WTC11 (cell line): ENCODE measurements around the gene KLHL18. TPM values are rescaled to one million over a fixed set of nuclear protein-coding genes. Genes with fewer than 3 reads are reported as not detected.

Experiments
- ATAC-seq: fragments of 200-7000 bp; cut with Tn5 transposase; 2 replicates; pipeline ENCODE4 v1.10.0; 2021; ENCODE audit warnings: mild to moderate bottlenecking, moderate library complexity
- CTCF ChIA-PET: fragments of 300-600 bp; sonication (Branson Sonifier 250); formaldehyde crosslinking; loops from one replicate; lab custom pipeline; 2021; ENCODE audit warnings: antibody characterized with exemption; lab: Charles Lee
- POLR2A ChIA-PET: fragments of 350-600 bp; sonication (Branson Sonifier 250); formaldehyde crosslinking; loops from one replicate; lab custom pipeline; 2021; ENCODE audit warnings: antibody characterized with exemption; lab: Charles Lee
- DNase-seq: peaks from one replicate; pipeline ENCODE4 v3.0.0; 2021; ENCODE audit warnings: low spot score
- H3K27ac Mint-ChIP-seq: 2 replicates; pipeline ENCODE4 v1.8.0; 2021; ENCODE audit warnings: mixed read lengths
- H3K27me3 Mint-ChIP-seq: 2 replicates; pipeline ENCODE4 v1.8.0; 2021; ENCODE audit warnings: low read depth, mild to moderate bottlenecking, moderate library complexity, mixed read lengths
- H3K36me3 Mint-ChIP-seq: 2 replicates; pipeline ENCODE4 v1.8.0; 2021; ENCODE audit warnings: mixed read lengths
- H3K4me1 Mint-ChIP-seq: 2 replicates; pipeline ENCODE4 v1.8.0; 2022; ENCODE audit warnings: mixed read lengths
- H3K4me3 Mint-ChIP-seq: 2 replicates; pipeline ENCODE4 v1.8.0; 2021; ENCODE audit warnings: mild to moderate bottlenecking, moderate library complexity, mixed read lengths
- H3K9me3 Mint-ChIP-seq: 2 replicates; pipeline ENCODE4 v1.8.0; 2021; ENCODE audit warnings: mixed read lengths
- ATF1 ChIP-seq: sonication (generic); formaldehyde crosslinking; IDR thresholded peaks from 2 replicates; pipeline ENCODE4 v1.8.1; 2023; ENCODE audit warnings: mild to moderate bottlenecking, moderate library complexity, missing genetic modification reagents
- ATF2 ChIP-seq: sonication (generic); formaldehyde crosslinking; IDR thresholded peaks from 2 replicates; pipeline ENCODE4 v1.8.1; 2022; ENCODE audit warnings: low read depth, missing genetic modification reagents, borderline replicate concordance
- ATF3 ChIP-seq: sonication (generic); formaldehyde crosslinking; conservative IDR thresholded peaks from 2 replicates; pipeline ENCODE4 v1.8.1; 2022; ENCODE audit warnings: mild to moderate bottlenecking, missing genetic modification reagents
- ATF6 ChIP-seq: sonication (generic); formaldehyde crosslinking; IDR thresholded peaks from 2 replicates; pipeline ENCODE4 v1.8.1; 2023; ENCODE audit warnings: mild to moderate bottlenecking, missing genetic modification reagents
- E2F1 ChIP-seq: sonication (generic); formaldehyde crosslinking; IDR thresholded peaks from 2 replicates; pipeline ENCODE4 v1.8.0; 2022; ENCODE audit warnings: mild to moderate bottlenecking, missing genetic modification reagents
- E2F5 ChIP-seq: sonication (generic); formaldehyde crosslinking; IDR thresholded peaks from 2 replicates; pipeline ENCODE4 v1.8.1; 2022; ENCODE audit warnings: mild to moderate bottlenecking, moderate library complexity, missing genetic modification reagents
- EMX1 ChIP-seq: fragments of 250-450 bp; sonication (Bioruptor Pico); IDR thresholded peaks from 2 replicates; pipeline ENCODE4 v1.8.0; 2021; ENCODE audit warnings: mild to moderate bottlenecking
- HMGA2 ChIP-seq: fragments of 250-450 bp; sonication (Bioruptor Pico); IDR thresholded peaks from 2 replicates; pipeline ENCODE4 v1.4.0; 2021; ENCODE audit warnings: mild to moderate bottlenecking, moderate library complexity
- JAZF1 ChIP-seq: fragments of 250-450 bp; sonication (Bioruptor Pico); IDR thresholded peaks from 2 replicates; pipeline ENCODE4 v1.9.0; 2021; ENCODE audit warnings: moderate library complexity, mild to moderate bottlenecking, inconsistent platforms
- MLX ChIP-seq: sonication (generic); formaldehyde crosslinking; IDR thresholded peaks from 2 replicates; pipeline ENCODE4 v1.8.1; 2023; ENCODE audit warnings: mild to moderate bottlenecking, missing genetic modification reagents, moderate library complexity
- MXD4 ChIP-seq: fragments of 250-450 bp; sonication (Bioruptor Pico); IDR thresholded peaks from 2 replicates; pipeline ENCODE4 v1.8.0; 2021; ENCODE audit warnings: mild to moderate bottlenecking, moderate library complexity, borderline replicate concordance
- NR1H2 ChIP-seq: sonication (generic); formaldehyde crosslinking; IDR thresholded peaks from 2 replicates; pipeline ENCODE4 v1.9.0; 2021; ENCODE audit warnings: mild to moderate bottlenecking, moderate library complexity, missing genetic modification reagents
- RORB ChIP-seq: fragments of 250-450 bp; sonication (Bioruptor Pico); IDR thresholded peaks from 2 replicates; pipeline ENCODE4 v1.9.0; 2021; ENCODE audit warnings: mild to moderate bottlenecking
- SMAD4 ChIP-seq: sonication (generic); formaldehyde crosslinking; IDR thresholded peaks from 2 replicates; pipeline ENCODE4 v1.8.0; 2022; ENCODE audit warnings: mild to moderate bottlenecking, missing genetic modification reagents
- USF1 ChIP-seq: sonication (generic); formaldehyde crosslinking; IDR thresholded peaks from 2 replicates; pipeline ENCODE4 v1.8.0; 2022; ENCODE audit warnings: mild to moderate bottlenecking, missing genetic modification reagents
- ZMAT4 ChIP-seq: fragments of 250-450 bp; sonication (Bioruptor Pico); IDR thresholded peaks from 2 replicates; pipeline ENCODE4 v1.9.0; 2021; ENCODE audit warnings: mild to moderate bottlenecking
- ZNF219 ChIP-seq: sonication (generic); formaldehyde crosslinking; IDR thresholded peaks from 2 replicates; pipeline ENCODE4 v1.8.0; 2023; ENCODE audit warnings: missing genetic modification reagents, mild to moderate bottlenecking, borderline replicate concordance
- ZNF281 ChIP-seq: sonication (generic); formaldehyde crosslinking; IDR thresholded peaks from 2 replicates; pipeline ENCODE4 v1.8.0; 2023; ENCODE audit warnings: mild to moderate bottlenecking, missing genetic modification reagents
- ZNF532 ChIP-seq: fragments of 250-450 bp; sonication (Bioruptor Pico); IDR thresholded peaks from 2 replicates; pipeline ENCODE4 v1.9.0; 2021; ENCODE audit warnings: mild to moderate bottlenecking, borderline replicate concordance
- total RNA-seq: library from RNA; stranded (reverse); gene quantifications from 3 replicates; pipeline ENCODE4 v1.2.3, GENCODE V29; 2021

The KLHL18 gene
- total RNA-seq, 1 experiment from 2014 or later = 28.4 TPM

GRCh38 chr3:47274652-47275051, 8.1 kb upstream of the KLHL18 start (continued):
- TF ChIP-seq ATF2 (no peak), MXD4 (CRISPR knock-in tag) (no peak), EMX1 (no peak), ZMAT4 (CRISPR knock-in tag) (no peak)

GRCh38 chr3:47276558-47276957, 6.2 kb upstream of the KLHL18 start:
- POLR2A ChIA-PET = interaction anchor here (0.6 kb wide), 1 partner anchor 9 kb away, joined by 7 read pairs; no protein-coding TSS in a partner anchor

More at GRCh38 chr3:47276558-47276957, 6.2 kb upstream of the KLHL18 start:
- no peaks in the 10 kb centered on the region for H3K9me3 Mint-ChIP-seq
- H3K36me3 Mint-ChIP-seq = no peaks in the 10 kb centered on the region
- no peak for TF ChIP-seq HMGA2 (CRISPR knock-in tag)
- no peak for TF ChIP-seq USF1 (CRISPR knock-in tag)
- no peak for TF ChIP-seq ATF3 (CRISPR knock-in tag)
- TF ChIP-seq ZNF532 (CRISPR knock-in tag) = no peak
- TF ChIP-seq ZNF281 (CRISPR knock-in tag) = no peak
- no peak for TF ChIP-seq JAZF1 (CRISPR knock-in tag)
- no peak for TF ChIP-seq ATF6
- no peak for TF ChIP-seq MLX
- TF ChIP-seq RORB = no peak
- no peak for TF ChIP-seq NR1H2 (CRISPR knock-in tag)
- TF ChIP-seq ZNF219 (CRISPR knock-in tag) = no peak
- TF ChIP-seq SMAD4 = no peak
- TF ChIP-seq E2F5 (CRISPR knock-in tag) = no peak
- TF ChIP-seq ATF1 (CRISPR knock-in tag) = no peak
- no peak for TF ChIP-seq MXD4 (CRISPR knock-in tag)
- no peak for TF ChIP-seq E2F1 (CRISPR knock-in tag)
- CTCF ChIA-PET = interaction anchor here (0.7 kb wide), 2 partner anchors 44 to 293 kb away, joined by 3 read pairs; no protein-coding TSS in a partner anchor
- DNase-seq = no peak
- H3K27ac Mint-ChIP-seq = no peak overlapping the region
- H3K4me3 Mint-ChIP-seq = no peak overlapping the region
- ATAC-seq = no peak
- peaks cover 7% of the 10 kb centered on the region; the same call in 1 of the 2 replicates for H3K4me1 Mint-ChIP-seq
- no peaks in the 10 kb centered on the region for H3K27me3 Mint-ChIP-seq
